ENCODE results near the gene CDK11B.
A peak's percentile ranks its signal among the peaks of the same experiment; 100 is the strongest.

The CDK11B gene

DNA sequence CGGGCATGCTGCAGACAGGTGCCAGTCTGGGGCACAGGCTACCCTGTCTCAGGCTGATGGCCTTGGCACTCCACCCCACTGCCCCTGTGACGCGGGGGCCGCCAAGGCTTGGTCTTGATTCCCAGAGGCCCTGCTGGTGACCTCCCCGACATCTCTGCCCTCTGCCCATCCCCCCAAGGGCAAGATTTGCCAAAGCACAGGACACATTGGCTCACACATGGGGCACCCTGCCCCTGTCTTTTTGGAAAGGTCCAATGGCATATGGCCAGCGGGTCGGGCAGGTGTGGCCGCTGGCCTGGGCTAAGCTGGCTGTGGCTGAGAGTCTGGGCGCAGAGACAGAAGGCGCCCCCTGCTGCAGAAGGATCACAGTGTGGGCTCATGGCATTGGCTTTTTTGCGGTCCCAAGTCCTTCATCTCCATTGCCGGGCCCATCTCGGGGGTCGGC lies 38.9 kb downstream of the CDK11B start:
- Histone ChIP-seq H3K9ac (ENCODE audit: low read length) (no peak overlapping the region), H3K4me1 (ENCODE audit: control insufficient read depth, insufficient read depth, low read length) (peaks cover 7% of the 10 kb centered on the region), H3K36me3 (ENCODE audit: control insufficient read depth, insufficient read depth, low read length) (peaks cover 3% of the 10 kb centered on the region), H3K27me3 (ENCODE audit: control insufficient read depth, insufficient read depth, low read length) (no peaks in the 10 kb centered on the region), H3K27ac (ENCODE audit: low read depth, low read length) (no peak overlapping the region), H3K4me3 (ENCODE audit: low read length) (no peak overlapping the region)

DNA sequence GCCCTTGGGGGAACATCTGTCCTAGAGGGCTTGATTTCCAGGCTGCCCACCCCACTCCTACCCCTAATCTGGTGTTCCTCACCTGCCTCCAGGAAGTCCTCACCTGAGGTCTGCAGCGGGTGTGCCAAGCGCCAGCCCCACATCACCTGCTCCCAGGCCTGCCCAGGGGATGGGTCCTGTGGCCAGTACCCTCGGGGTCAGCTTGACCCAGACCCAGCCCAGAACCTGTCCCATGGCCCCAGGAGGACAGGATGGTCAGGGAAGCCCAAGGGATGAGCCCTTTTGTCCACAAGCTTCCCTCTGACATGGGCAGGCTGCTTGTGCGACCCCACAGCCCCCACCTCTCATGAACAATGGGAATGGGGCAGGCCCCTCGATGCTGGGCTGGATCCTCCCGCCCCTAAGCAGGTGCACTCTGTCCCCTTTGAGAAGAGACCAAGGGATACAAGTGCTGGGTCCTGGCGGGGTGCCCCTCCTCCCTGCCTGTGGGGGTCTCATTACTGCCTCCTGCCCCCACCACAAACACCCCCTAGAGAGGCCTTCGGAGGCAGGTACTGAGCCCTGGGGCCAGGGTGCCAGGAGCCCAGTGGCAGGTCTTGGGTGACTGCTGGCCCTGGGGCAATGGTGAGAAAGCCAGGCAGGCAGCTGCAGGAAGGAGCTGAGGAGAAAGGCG lies 40.3 kb downstream of the CDK11B start:
- H3K36me3 ChIP-seq (ENCODE audit: control insufficient read depth, insufficient read depth, low read length) = peaks cover 3% of the 10 kb centered on the region
- H3K9ac ChIP-seq (ENCODE audit: low read length) = no peak overlapping the region
- H3K4me3 ChIP-seq (ENCODE audit: low read length) = no peak overlapping the region
- peaks cover 16% of the 10 kb centered on the region for H3K4me1 ChIP-seq (ENCODE audit: control insufficient read depth, insufficient read depth, low read length)
- no peak overlapping the region for H3K27ac ChIP-seq (ENCODE audit: low read depth, low read length)
- no peaks in the 10 kb centered on the region for H3K27me3 ChIP-seq (ENCODE audit: control insufficient read depth, insufficient read depth, low read length)

DNA sequence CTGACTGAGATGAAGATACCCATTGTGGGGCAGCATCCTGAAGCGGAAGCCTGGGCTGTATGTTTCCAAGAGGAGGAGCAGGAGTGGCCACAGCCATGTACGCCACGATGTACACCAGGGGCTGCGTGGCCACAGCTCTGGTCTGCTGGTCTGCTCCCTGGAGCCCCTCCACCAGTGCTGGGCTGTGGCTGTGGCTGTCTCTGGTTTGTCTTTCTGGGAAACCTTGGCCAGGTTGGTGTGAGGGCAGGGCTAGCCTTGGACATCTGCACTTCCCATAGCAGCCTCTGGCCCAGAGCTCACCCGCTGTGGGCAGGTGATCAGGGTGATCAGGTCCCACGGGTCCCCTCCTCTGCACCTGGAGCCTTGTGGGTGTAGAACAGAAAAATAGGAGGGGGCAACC lies 40.9 kb downstream of the CDK11B start:
- H3K9ac ChIP-seq (ENCODE audit: low read length) = no peak overlapping the region
- no peak overlapping the region for H3K4me3 ChIP-seq (ENCODE audit: low read length)
- H3K27me3 ChIP-seq (ENCODE audit: control insufficient read depth, insufficient read depth, low read length) = no peaks in the 10 kb centered on the region
- peaks cover 3% of the 10 kb centered on the region for H3K36me3 ChIP-seq (ENCODE audit: control insufficient read depth, insufficient read depth, low read length)
- no peak overlapping the region for H3K27ac ChIP-seq (ENCODE audit: low read depth, low read length)
- peaks cover 16% of the 10 kb centered on the region for H3K4me1 ChIP-seq (ENCODE audit: control insufficient read depth, insufficient read depth, low read length)

DNA sequence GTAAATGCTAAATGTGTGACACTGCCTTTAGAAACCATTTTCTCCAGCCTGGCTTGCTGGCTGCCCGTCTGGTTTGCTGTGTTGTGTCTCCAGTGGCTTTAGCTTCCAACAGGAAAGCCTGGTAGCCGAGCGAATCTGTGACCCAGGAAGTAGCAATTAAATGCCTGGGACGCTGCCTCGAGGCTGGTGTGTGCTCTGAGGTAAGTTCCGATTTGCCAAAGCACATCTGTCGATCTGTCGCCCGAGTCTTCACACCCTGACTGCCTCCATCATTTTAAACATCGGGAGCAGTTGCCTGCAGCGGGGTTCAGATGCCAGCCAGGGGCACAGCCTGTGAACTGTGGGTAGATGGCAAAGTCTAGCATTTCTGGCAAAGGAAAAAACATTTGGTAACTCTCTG lies 41.3 kb downstream of the CDK11B start:
- Histone ChIP-seq H3K27me3 (ENCODE audit: control insufficient read depth, insufficient read depth, low read length) (no peaks in the 10 kb centered on the region), H3K4me3 (ENCODE audit: low read length) (no peak overlapping the region), H3K4me1 (ENCODE audit: control insufficient read depth, insufficient read depth, low read length) (peaks cover 16% of the 10 kb centered on the region), H3K27ac (ENCODE audit: low read depth, low read length) (no peak overlapping the region), H3K36me3 (ENCODE audit: control insufficient read depth, insufficient read depth, low read length) (peaks cover 3% of the 10 kb centered on the region), H3K9ac (ENCODE audit: low read length) (no peak overlapping the region)

DNA sequence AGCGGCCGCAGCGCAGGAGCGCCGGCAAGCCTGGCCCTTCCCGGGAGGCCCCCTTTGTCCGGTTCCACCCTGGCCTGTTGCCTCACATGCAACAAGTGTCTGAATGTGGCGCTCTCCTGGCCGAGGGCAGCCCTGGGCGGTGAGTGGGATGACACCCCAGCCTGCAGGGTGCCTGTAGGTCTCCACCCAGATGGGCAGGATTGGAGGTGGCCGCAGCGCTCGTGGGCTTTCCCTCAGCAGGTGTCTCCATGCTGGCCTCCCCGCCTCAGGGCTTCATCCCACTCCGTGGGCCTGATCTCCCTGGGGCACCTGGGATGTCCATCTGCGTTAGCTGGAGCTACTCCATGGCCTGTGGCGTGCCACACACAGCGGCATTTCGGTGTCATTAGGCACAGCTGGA lies 42.0 kb downstream of the CDK11B start:
- peaks cover 16% of the 10 kb centered on the region for H3K4me1 ChIP-seq (ENCODE audit: control insufficient read depth, insufficient read depth, low read length)
- H3K27ac ChIP-seq (ENCODE audit: low read depth, low read length) = no peak overlapping the region
- H3K9ac ChIP-seq (ENCODE audit: low read length) = no peak overlapping the region
- H3K27me3 ChIP-seq (ENCODE audit: control insufficient read depth, insufficient read depth, low read length) = no peaks in the 10 kb centered on the region
- peak overlapping the region; percentile 95 for H3K4me3 ChIP-seq (ENCODE audit: low read length)
- H3K36me3 ChIP-seq (ENCODE audit: control insufficient read depth, insufficient read depth, low read length) = peaks cover 3% of the 10 kb centered on the region

DNA sequence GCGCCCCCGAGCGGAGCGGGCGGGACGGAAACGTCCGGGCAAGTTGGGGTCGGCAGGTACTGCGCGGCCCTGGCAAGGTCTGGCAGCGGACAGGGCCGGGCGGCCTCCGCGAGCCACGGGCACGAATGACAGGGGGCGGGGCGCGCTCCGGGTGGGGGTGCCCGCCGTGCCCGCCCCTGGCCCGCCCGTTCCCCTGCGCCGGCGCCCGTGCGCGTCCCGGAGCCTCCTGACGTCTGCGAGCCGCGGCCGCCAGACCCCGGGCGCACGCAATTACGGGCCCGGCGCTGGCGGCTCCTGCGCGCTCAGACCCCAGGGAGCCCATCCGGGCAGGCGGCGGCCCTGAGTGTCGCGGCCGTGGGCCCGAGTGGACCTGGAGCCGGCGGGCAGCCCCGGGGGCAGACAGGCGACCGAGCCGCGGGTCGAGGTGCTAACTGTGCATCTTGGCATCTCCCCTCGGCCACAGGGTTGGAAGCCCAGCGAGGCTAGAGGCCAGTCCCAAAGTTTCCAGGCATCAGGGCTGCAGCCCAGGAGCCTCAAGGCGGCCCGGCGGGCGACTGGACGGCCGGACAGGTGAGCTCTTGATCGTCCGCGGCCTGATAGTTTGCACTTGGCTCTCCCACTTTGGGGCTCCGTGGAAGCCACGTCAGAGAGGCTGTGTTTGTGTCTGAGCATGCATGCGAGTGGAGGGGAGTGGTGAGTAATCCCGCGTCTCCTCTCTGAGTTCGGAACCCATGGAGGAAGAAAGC lies 42.6 kb downstream of the CDK11B start:
- Histone ChIP-seq H3K4me3 (ENCODE audit: low read length) (peak overlapping the region; percentile 95), H3K9ac (ENCODE audit: low read length) (peak overlapping the region; percentile 53), H3K27me3 (ENCODE audit: control insufficient read depth, insufficient read depth, low read length) (no peaks in the 10 kb centered on the region), H3K4me1 (ENCODE audit: control insufficient read depth, insufficient read depth, low read length) (peaks cover 16% of the 10 kb centered on the region), H3K36me3 (ENCODE audit: control insufficient read depth, insufficient read depth, low read length) (peaks cover 3% of the 10 kb centered on the region), H3K27ac (ENCODE audit: low read depth, low read length) (peak overlapping the region; percentile 100)

DNA sequence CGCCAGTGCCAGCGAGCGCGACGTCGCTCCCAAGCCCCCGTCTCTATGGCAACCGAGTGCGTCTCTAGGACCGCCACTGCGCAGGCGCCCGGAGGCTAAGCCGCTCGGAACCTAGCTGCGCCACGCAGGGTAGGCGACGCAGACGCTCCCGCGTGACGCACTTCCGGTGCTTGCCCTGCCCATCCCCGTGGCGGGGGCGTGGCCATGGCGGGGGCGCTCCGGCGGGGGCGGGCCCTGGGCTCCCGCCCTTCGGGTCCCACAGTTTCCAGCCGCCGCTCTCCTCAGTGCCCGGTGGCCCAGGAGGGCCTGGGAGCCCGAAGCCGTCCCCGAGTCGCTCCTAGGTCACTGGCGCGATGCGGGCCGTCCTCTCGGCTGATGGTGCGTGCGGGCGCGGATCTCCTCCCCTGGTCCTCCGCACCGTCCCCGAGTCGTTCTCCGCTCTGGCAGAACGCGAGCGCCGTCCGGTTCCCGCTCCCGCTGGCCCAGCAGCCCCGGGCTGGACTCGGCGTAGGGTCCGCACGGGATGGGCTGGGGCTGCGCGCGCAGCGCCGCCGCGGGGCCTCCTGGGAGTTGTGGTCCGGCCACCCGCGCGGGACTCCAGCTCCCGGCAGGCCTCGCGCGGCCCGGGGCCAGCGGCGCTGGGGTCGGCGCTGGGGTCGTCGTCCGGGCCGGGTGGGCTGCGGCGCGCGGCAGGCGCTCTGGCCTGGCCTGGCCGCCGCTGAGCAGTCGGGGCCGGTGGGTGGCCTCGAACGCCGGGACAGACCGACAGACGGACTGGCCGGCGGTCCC lies 43.4 kb downstream of the CDK11B start, which contains the start of gene MIB2:
TSS of gene MIB2 (plus strand) at position 245 of the 789 bp plus-strand sequence. CDS start 7,953 bp downstream, outside the sequence.
- Histone ChIP-seq H3K4me3 (ENCODE audit: low read length) (peak within 1 kb of the TSS; percentile 95), H3K4me1 (ENCODE audit: control insufficient read depth, insufficient read depth, low read length) (peaks cover 16% of the 10 kb centered on the region), H3K27ac (ENCODE audit: low read depth, low read length) (peak within 1 kb of the TSS; percentile 100), H3K27me3 (ENCODE audit: control insufficient read depth, insufficient read depth, low read length) (no peaks in the 10 kb centered on the region), H3K9ac (ENCODE audit: low read length) (peak within 1 kb of the TSS; percentile 96), H3K36me3 (ENCODE audit: control insufficient read depth, insufficient read depth, low read length) (peaks cover 3% of the 10 kb centered on the region)

DNA sequence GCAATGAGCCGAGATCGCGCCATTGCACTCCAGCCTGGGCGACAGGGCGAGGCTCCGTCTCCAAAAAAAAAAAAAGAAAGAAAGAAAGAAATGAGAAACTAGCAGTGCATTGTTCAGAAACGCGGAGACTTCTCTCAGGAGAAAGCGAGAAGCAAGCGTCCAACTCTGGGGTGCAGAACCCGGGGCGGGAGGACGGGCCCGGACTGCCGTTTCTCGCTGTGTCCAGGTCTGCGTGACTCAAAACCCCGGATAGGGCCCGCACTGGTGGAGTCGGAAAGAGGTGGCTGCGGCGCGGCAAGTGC lies 43.9 kb downstream of the CDK11B start:
- no peaks in the 10 kb centered on the region for H3K27me3 ChIP-seq (ENCODE audit: control insufficient read depth, insufficient read depth, low read length)
- peak overlapping the region; percentile 100 for H3K27ac ChIP-seq (ENCODE audit: low read depth, low read length)
- H3K36me3 ChIP-seq (ENCODE audit: control insufficient read depth, insufficient read depth, low read length) = peaks cover 3% of the 10 kb centered on the region
- peak overlapping the region; percentile 33 for H3K9ac ChIP-seq (ENCODE audit: low read length)
- peaks cover 16% of the 10 kb centered on the region for H3K4me1 ChIP-seq (ENCODE audit: control insufficient read depth, insufficient read depth, low read length)
- H3K4me3 ChIP-seq (ENCODE audit: low read length) = peak overlapping the region; percentile 83

DNA sequence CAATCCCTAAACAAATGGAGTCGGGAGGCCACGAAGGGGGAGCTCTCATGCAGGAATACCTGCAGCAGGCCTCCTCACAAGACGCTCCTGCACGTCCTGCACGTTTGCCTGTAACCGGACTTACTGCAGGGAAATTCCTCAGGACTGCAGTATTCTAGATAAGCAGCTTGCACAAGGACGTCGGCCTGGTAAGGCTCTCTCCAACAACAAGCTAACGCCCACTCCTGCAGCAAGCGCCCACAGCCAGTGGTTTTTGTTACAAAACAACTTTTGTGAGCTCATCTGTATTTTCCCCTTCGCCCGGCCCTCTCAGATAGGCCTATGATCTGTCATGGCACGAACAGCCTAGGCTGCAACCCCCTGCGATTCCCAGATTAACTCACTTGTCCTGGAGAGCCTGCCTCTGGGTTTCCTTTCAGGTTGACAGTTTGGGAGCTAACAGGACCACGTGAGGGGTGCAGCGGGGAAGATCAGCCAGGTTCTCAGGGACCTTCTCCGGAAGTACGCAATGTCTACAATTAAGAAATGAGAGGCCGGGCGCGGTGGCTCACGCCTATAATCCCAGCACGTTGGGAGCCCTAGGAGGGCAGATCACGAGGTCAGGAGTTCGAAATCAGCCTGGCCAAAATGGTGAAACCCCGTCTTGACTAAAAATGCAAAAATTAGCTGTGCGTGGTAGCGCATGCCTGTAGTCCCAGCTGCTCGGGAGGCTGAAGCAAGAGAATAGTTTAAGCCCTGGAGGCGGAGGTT lies 44.4 kb downstream of the CDK11B start:
- H3K27me3 ChIP-seq (ENCODE audit: control insufficient read depth, insufficient read depth, low read length) = no peaks in the 10 kb centered on the region
- peaks cover 16% of the 10 kb centered on the region for H3K4me1 ChIP-seq (ENCODE audit: control insufficient read depth, insufficient read depth, low read length)
- H3K36me3 ChIP-seq (ENCODE audit: control insufficient read depth, insufficient read depth, low read length) = peaks cover 3% of the 10 kb centered on the region
- no peak overlapping the region for H3K27ac ChIP-seq (ENCODE audit: low read depth, low read length)
- peak overlapping the region; percentile 33 for H3K9ac ChIP-seq (ENCODE audit: low read length)
- peak overlapping the region; percentile 83 for H3K4me3 ChIP-seq (ENCODE audit: low read length)

DNA sequence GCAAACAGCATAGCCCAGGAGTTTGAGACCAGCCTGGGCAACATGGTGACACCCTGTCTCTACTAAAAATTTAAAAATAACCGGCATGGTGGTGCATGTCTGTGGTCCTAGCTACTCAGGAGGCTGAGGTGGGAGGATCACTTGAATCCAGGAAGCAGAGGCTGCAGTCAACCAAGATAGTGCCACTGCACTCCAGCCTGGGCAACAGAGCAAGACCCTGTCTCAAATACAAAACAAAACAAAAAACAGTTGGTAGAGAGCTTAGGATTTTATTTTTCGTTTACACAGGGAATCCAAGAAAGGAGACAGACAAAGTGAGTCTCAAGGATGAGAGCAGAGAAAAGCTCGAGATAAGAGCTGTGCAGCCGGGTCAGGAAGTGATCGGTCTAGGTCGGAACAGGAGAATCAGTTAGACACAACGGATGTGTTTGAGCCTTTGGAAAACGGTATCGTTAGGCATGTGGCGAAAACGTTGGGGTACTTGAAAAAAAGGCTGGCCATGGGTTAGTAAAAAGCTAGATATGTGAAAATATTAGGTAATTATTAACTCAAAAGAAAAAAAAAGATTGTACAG lies 45.2 kb downstream of the CDK11B start:
- H3K4me3 ChIP-seq (ENCODE audit: low read length) = peak overlapping the region; percentile 83
- H3K27me3 ChIP-seq (ENCODE audit: control insufficient read depth, insufficient read depth, low read length) = no peaks in the 10 kb centered on the region
- no peak overlapping the region for H3K27ac ChIP-seq (ENCODE audit: low read depth, low read length)
- H3K4me1 ChIP-seq (ENCODE audit: control insufficient read depth, insufficient read depth, low read length) = peaks cover 16% of the 10 kb centered on the region
- H3K9ac ChIP-seq (ENCODE audit: low read length) = no peak overlapping the region
- H3K36me3 ChIP-seq (ENCODE audit: control insufficient read depth, insufficient read depth, low read length) = peaks cover 3% of the 10 kb centered on the region

DNA sequence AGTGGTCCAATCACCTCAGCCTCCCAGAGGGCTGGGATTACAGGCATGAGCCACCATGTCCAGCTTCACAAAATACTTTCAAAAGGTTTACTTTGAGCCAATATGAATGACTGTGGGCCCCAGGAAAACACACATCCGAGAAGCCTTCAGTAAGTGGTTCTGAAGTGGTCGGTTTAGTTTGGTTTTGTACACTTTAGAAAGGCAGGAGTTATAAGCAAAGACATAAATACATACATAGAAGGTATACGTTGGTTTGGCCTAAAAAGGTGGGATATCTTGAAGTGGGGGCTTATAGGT lies 46.8 kb downstream of the CDK11B start:
- Histone ChIP-seq H3K27ac (ENCODE audit: low read depth, low read length) (no peak overlapping the region), H3K36me3 (ENCODE audit: control insufficient read depth, insufficient read depth, low read length) (no peaks in the 10 kb centered on the region), H3K4me3 (ENCODE audit: low read length) (no peak overlapping the region), H3K4me1 (ENCODE audit: control insufficient read depth, insufficient read depth, low read length) (peaks cover 15% of the 10 kb centered on the region), H3K27me3 (ENCODE audit: control insufficient read depth, insufficient read depth, low read length) (no peaks in the 10 kb centered on the region), H3K9ac (ENCODE audit: low read length) (no peak overlapping the region)

DNA sequence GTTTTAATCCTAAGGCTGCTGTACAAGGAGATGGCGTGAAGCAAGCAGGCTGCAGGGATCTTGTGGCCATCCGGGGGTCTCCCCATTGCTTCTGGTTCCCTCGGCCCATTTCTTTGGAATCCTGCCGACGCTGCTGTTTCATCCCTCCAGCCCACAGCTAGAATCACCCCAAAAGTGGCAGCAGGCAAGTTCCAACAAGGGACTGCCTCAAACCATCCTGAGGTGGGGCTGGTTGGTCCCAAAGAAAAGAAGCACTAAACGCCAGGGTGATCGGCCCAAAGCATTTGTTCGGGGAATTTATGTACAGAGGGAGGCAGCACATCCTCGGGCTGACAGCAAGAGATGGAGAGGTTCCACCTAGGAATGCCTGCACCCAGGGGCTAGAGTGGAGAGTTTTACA lies 48.0 kb downstream of the CDK11B start:
- Histone ChIP-seq H3K27me3 (ENCODE audit: control insufficient read depth, insufficient read depth, low read length) (no peaks in the 10 kb centered on the region), H3K4me3 (ENCODE audit: low read length) (no peak overlapping the region), H3K9ac (ENCODE audit: low read length) (no peak overlapping the region), H3K27ac (ENCODE audit: low read depth, low read length) (no peak overlapping the region), H3K36me3 (ENCODE audit: control insufficient read depth, insufficient read depth, low read length) (no peaks in the 10 kb centered on the region), H3K4me1 (ENCODE audit: control insufficient read depth, insufficient read depth, low read length) (peaks cover 9% of the 10 kb centered on the region)

All from rectal smooth muscle tissue (tissue), 1 donor.